Activated CD4-positive, alpha-beta T cell treated with anti-CD3 and anti-CD28 coated beads, Interleukin-2, amount 10 ng/mL, durations not matched to agents 24 days and 14 days (primary cell): ENCODE data around the gene ECPAS. TPM values are rescaled to one million over a fixed set of nuclear protein-coding genes. Genes with fewer than 3 reads are reported as not detected.
"Not testable (repeated sequence)": the region's sequence is repeated elsewhere in the genome, so short reads cannot be mapped to it uniquely, and the experiment has no call there.

ENCODE experiments used
- DNase-seq: peaks from one replicate; pipeline ENCODE4 v3.0.0; 2022
- H3K27ac Mint-ChIP-seq: one replicate; pipeline ENCODE4 v1.8.0; 2022; ENCODE audit warnings: mild to moderate bottlenecking, mixed read lengths
- H3K27me3 Mint-ChIP-seq: one replicate; pipeline ENCODE4 v1.8.0; 2022; ENCODE audit warnings: mixed read lengths
- H3K36me3 Mint-ChIP-seq: one replicate; pipeline ENCODE4 v1.8.0; 2022; ENCODE audit warnings: low read depth, mild to moderate bottlenecking, mixed read lengths
- H3K4me1 Mint-ChIP-seq: one replicate; pipeline ENCODE4 v1.8.0; 2021; ENCODE audit warnings: mixed read lengths
- H3K4me3 Mint-ChIP-seq: one replicate; pipeline ENCODE4 v1.8.0; 2022; ENCODE audit warnings: mild to moderate bottlenecking, moderate library complexity, mixed read lengths
- H3K9me3 Mint-ChIP-seq: one replicate; pipeline ENCODE4 v1.8.0; 2021; ENCODE audit warnings: mixed read lengths
- intact Hi-C: fragments of 100-400 bp; cut with micrococcal nuclease; formaldehyde crosslinking; loops from one replicate; pipeline ENCODE4 v1.15.1; 2023
- total RNA-seq: library from RNA; stranded (reverse); gene quantifications from 2 replicates; pipeline ENCODE4 v1.2.3, GENCODE V29; 2022

The ECPAS gene
- total RNA-seq, 1 donor from 2014 or later: 117 TPM

GRCh38 chr9:111381006-111381405, 103.2 kb downstream of the ECPAS start:
- Mint-ChIP-seq H3K27ac (no peak overlapping the region), H3K27me3 (no peaks in the 10 kb centered on the region), H3K9me3 (no peaks in the 10 kb centered on the region), H3K36me3 (peaks cover 51% of the 10 kb centered on the region), H3K4me1 (no peaks in the 10 kb centered on the region), H3K4me3 (no peak overlapping the region)
- intact Hi-C loops: no loop called here
- no peak for DNase-seq

GRCh38 chr9:111375817-111376564, 108.2 kb downstream of the ECPAS start:
- no peak for DNase-seq
- Mint-ChIP-seq H3K4me3 (no peak overlapping the region), H3K9me3 (no peaks in the 10 kb centered on the region), H3K27ac (no peak overlapping the region), H3K27me3 (no peaks in the 10 kb centered on the region), H3K4me1 (no peaks in the 10 kb centered on the region), H3K36me3 (peaks cover 70% of the 10 kb centered on the region)
- intact Hi-C loops: no loop called here

- no peaks in the 10 kb centered on the region for H3K9me3 Mint-ChIP-seq
- no peaks in the 10 kb centered on the region for H3K4me1 Mint-ChIP-seq
- no peak overlapping the region for H3K27ac Mint-ChIP-seq
- peaks cover 72% of the 10 kb centered on the region for H3K36me3 Mint-ChIP-seq
- no peaks in the 10 kb centered on the region for H3K27me3 Mint-ChIP-seq
- no peak for DNase-seq
- intact Hi-C loops: no loop called here
- H3K4me3 Mint-ChIP-seq: no peak overlapping the region
These were observed 109.1 kb downstream of the ECPAS start for GRCh38 chr9:111375062-111375461.

- Mint-ChIP-seq H3K27me3 (no peaks in the 10 kb centered on the region), H3K36me3 (peaks cover 79% of the 10 kb centered on the region), H3K27ac (no peak overlapping the region), H3K9me3 (no peaks in the 10 kb centered on the region), H3K4me1 (no peaks in the 10 kb centered on the region), H3K4me3 (no peak overlapping the region)
- intact Hi-C loops: no loop called here
- DNase-seq: no peak
These were observed 111.9 kb downstream of the ECPAS start for GRCh38 chr9:111372297-111372696.

GRCh38 chr9:111366978-111367377, 117.2 kb downstream of the ECPAS start:
- Mint-ChIP-seq H3K36me3 (peaks cover 77% of the 10 kb centered on the region), H3K27me3 (no peaks in the 10 kb centered on the region), H3K4me1 (no peaks in the 10 kb centered on the region), H3K9me3 (no peaks in the 10 kb centered on the region), H3K27ac (no peak overlapping the region), H3K4me3 (no peak overlapping the region)
- DNase-seq: no peak
- intact Hi-C loops: no loop called here

- Mint-ChIP-seq H3K4me1 (no peaks in the 10 kb centered on the region), H3K27me3 (no peaks in the 10 kb centered on the region), H3K27ac (no peak overlapping the region), H3K9me3 (no peaks in the 10 kb centered on the region), H3K36me3 (peaks cover 53% of the 10 kb centered on the region), H3K4me3 (no peak overlapping the region)
- intact Hi-C loops: no loop called here
- DNase-seq: no peak
These were observed 121.7 kb downstream of the ECPAS start for GRCh38 chr9:111362526-111362925.

- Mint-ChIP-seq H3K27me3 (no peaks in the 10 kb centered on the region), H3K4me1 (peaks cover 3% of the 10 kb centered on the region), H3K36me3 (peaks cover 45% of the 10 kb centered on the region), H3K27ac (peak overlapping the region; percentile 3), H3K4me3 (no peak overlapping the region), H3K9me3 (no peaks in the 10 kb centered on the region)
- no peak for DNase-seq
- intact Hi-C loops: no loop called here
These were observed 123.3 kb downstream of the ECPAS start for GRCh38 chr9:111360881-111361280.

- Mint-ChIP-seq H3K27ac (no peak overlapping the region), H3K9me3 (peaks cover 4% of the 10 kb centered on the region), H3K27me3 (peaks cover 5% of the 10 kb centered on the region), H3K4me3 (no peak overlapping the region), H3K4me1 (peaks cover 8% of the 10 kb centered on the region), H3K36me3 (peaks cover 10% of the 10 kb centered on the region)
- intact Hi-C loops: no loop called here
- no peak for DNase-seq
These were observed 127.5 kb downstream of the ECPAS start for GRCh38 chr9:111356481-111357244.

- DNase-seq: no peak
- Mint-ChIP-seq H3K27me3 (peaks cover 10% of the 10 kb centered on the region), H3K36me3 (no peaks in the 10 kb centered on the region), H3K4me3 (no peak overlapping the region), H3K27ac (no peak overlapping the region), H3K9me3 (peaks cover 4% of the 10 kb centered on the region), H3K4me1 (peaks cover 8% of the 10 kb centered on the region)
- intact Hi-C loops: no loop called here
These were observed 131.6 kb downstream of the ECPAS start for GRCh38 chr9:111352545-111352944.

GRCh38 chr9:111350556-111350955, 133.6 kb downstream of the ECPAS start:
- Mint-ChIP-seq H3K27me3 (peaks cover 10% of the 10 kb centered on the region), H3K9me3 (peaks cover 4% of the 10 kb centered on the region), H3K27ac (no peak overlapping the region), H3K4me1 (peaks cover 5% of the 10 kb centered on the region), H3K4me3 (no peak overlapping the region), H3K36me3 (no peaks in the 10 kb centered on the region)
- intact Hi-C loops: no loop called here
- DNase-seq: no peak

- H3K4me1 Mint-ChIP-seq: peaks cover 5% of the 10 kb centered on the region
- peaks cover 4% of the 10 kb centered on the region for H3K9me3 Mint-ChIP-seq
- no peaks in the 10 kb centered on the region for H3K36me3 Mint-ChIP-seq
- DNase-seq: no peak
- H3K27ac Mint-ChIP-seq: no peak overlapping the region
- intact Hi-C loops: no loop called here
- H3K4me3 Mint-ChIP-seq: no peak overlapping the region
- H3K27me3 Mint-ChIP-seq: peaks cover 10% of the 10 kb centered on the region
These were observed 134.4 kb downstream of the ECPAS start for GRCh38 chr9:111349766-111350165.

- intact Hi-C loops: no loop called here
- Mint-ChIP-seq H3K4me3 (no peak overlapping the region), H3K9me3 (peaks cover 4% of the 10 kb centered on the region), H3K27ac (no peak overlapping the region), H3K36me3 (no peaks in the 10 kb centered on the region), H3K4me1 (peaks cover 5% of the 10 kb centered on the region), H3K27me3 (peaks cover 10% of the 10 kb centered on the region)
- no peak for DNase-seq
These were observed 135.3 kb downstream of the ECPAS start for GRCh38 chr9:111348821-111349271.

- peaks cover 11% of the 10 kb centered on the region for H3K4me1 Mint-ChIP-seq
- H3K27ac Mint-ChIP-seq, intact Hi-C loops, H3K4me3 Mint-ChIP-seq, H3K36me3 Mint-ChIP-seq: not testable (repeated sequence)
- peak; percentile 60 for DNase-seq
- peaks cover 27% of the 10 kb centered on the region for H3K9me3 Mint-ChIP-seq
- H3K27me3 Mint-ChIP-seq: peaks cover 20% of the 10 kb centered on the region
These were observed 149.8 kb downstream of the ECPAS start for GRCh38 chr9:111334318-111334863.

GRCh38 chr9:111330124-111330523, 154.1 kb downstream of the ECPAS start, which contains the start of gene OR2K2:
OR2K2 (minus strand) TSS chr9:111330224; CDS start chr9:111328433, 1,791 bp downstream.
- Mint-ChIP-seq H3K27ac (no peak within 1 kb of the TSS), H3K36me3 (no peaks in the 10 kb centered on the region), H3K27me3 (peaks cover 19% of the 10 kb centered on the region), H3K4me3 (no peak within 1 kb of the TSS), H3K9me3 (peaks cover 9% of the 10 kb centered on the region), H3K4me1 (peaks cover 5% of the 10 kb centered on the region)
- intact Hi-C loops: no loop called here
- no peak for DNase-seq
